Measurements from ENCODE around the gene MSRB3. TPM values are rescaled to one million over a fixed set of nuclear protein-coding genes. Genes with fewer than 3 reads are reported as not detected.
A peak's percentile ranks its signal among the peaks of the same experiment; 100 is the strongest.

Gene MSRB3
- total RNA-seq, 1 donor from 2014 or later: 47.3 TPM

GRCh38 chr12:65488197-65488596 lies 209.7 kb downstream of the MSRB3 start:
- no peak for TF ChIP-seq CTCF (IDR thresholded peaks at IDR 0.05)
- Histone ChIP-seq H3K4me1 (peaks cover 1% of the 10 kb centered on the region), H3K4me3 (no peak overlapping the region), H3K9me3 (peaks cover 13% of the 10 kb centered on the region), H3K27ac (no peak overlapping the region), H3K36me3 (no peaks in the 10 kb centered on the region), H3K27me3 (ENCODE audit: low read depth) (no peaks in the 10 kb centered on the region)
- intact Hi-C loops (cut with DNase I): no loop called here
- DNase-seq (no peak), ATAC-seq (no peak)

- Histone ChIP-seq H3K36me3 (no peaks in the 10 kb centered on the region), H3K27ac (no peak overlapping the region), H3K4me3 (no peak overlapping the region), H3K4me1 (peaks cover 9% of the 10 kb centered on the region), H3K27me3 (ENCODE audit: low read depth) (no peaks in the 10 kb centered on the region), H3K9me3 (no peaks in the 10 kb centered on the region)
- intact Hi-C loops (cut with DNase I): no loop called here
- no peak for TF ChIP-seq CTCF (IDR thresholded peaks at IDR 0.05)
- DNase-seq: no peak
- no peak for ATAC-seq
Measured at GRCh38 chr12:65490250-65490649, 211.8 kb downstream of the MSRB3 start.

GRCh38 chr12:65492998-65493912 lies 214.8 kb downstream of the MSRB3 start:
- no peaks in the 10 kb centered on the region for H3K27me3 ChIP-seq (ENCODE audit: low read depth)
- no peak for DNase-seq
- no peak for TF ChIP-seq CTCF (IDR thresholded peaks at IDR 0.05)
- intact Hi-C loops (cut with DNase I): no loop called here
- H3K36me3 ChIP-seq: no peaks in the 10 kb centered on the region
- no peaks in the 10 kb centered on the region for H3K9me3 ChIP-seq
- H3K27ac ChIP-seq: no peak overlapping the region
- H3K4me3 ChIP-seq: no peak overlapping the region
- H3K4me1 ChIP-seq: peaks cover 22% of the 10 kb centered on the region
- peak; percentile 11 to 72 for ATAC-seq

GRCh38 chr12:65493913-65494245 lies 215.4 kb downstream of the MSRB3 start:
- DNase-seq: no peak
- ATAC-seq: peak in 1 of 2 donors; percentile 13
- TF ChIP-seq CTCF (IDR thresholded peaks at IDR 0.05): no peak
- Histone ChIP-seq H3K4me1 (peaks cover 22% of the 10 kb centered on the region), H3K4me3 (no peak overlapping the region), H3K36me3 (no peaks in the 10 kb centered on the region), H3K9me3 (no peaks in the 10 kb centered on the region), H3K27me3 (ENCODE audit: low read depth) (no peaks in the 10 kb centered on the region), H3K27ac (no peak overlapping the region)
- intact Hi-C loops (cut with DNase I): no loop called here

- Histone ChIP-seq H3K4me3 (no peak overlapping the region), H3K27ac (no peak overlapping the region), H3K36me3 (no peaks in the 10 kb centered on the region), H3K27me3 (ENCODE audit: low read depth) (no peaks in the 10 kb centered on the region), H3K9me3 (no peaks in the 10 kb centered on the region), H3K4me1 (peaks cover 22% of the 10 kb centered on the region)
- intact Hi-C loops (cut with DNase I): no loop called here
- DNase-seq (no peak), ATAC-seq (no peak)
- no peak for TF ChIP-seq CTCF (IDR thresholded peaks at IDR 0.05)
Measured at GRCh38 chr12:65494537-65494936, 216.1 kb downstream of the MSRB3 start.

All from lower lobe of right lung (tissue), 2 donors.